ENCODE measurements around the gene GDPD5. TPM values are rescaled to one million over a fixed set of nuclear protein-coding genes. Genes with fewer than 3 reads are reported as not detected.

GDPD5 gene
- total RNA-seq, 1 experiment from 2014 or later: 12.2 TPM

- ChIA-PET CTCF (interaction anchor here (0.6 to 6.2 kb wide), 11 partner anchors 12 to 169 kb away, joined by 3 to 69 read pairs (median 21); partner anchors contain the start of gene KLHL35), POLR2A (interaction anchor here (1.6 kb wide), 1 partner anchor 53 kb away, joined by 4 read pairs; no protein-coding TSS in a partner anchor)
- no peak for ATAC-seq
- DNase-seq (ENCODE audit: low spot score): no peak
- Mint-ChIP-seq H3K9me3 (no peaks in the 10 kb centered on the region), H3K27me3 (ENCODE audit: low read depth) (peaks cover 11% of the 10 kb centered on the region), H3K4me1 (peaks cover 21% of the 10 kb centered on the region), H3K4me3 (no peak overlapping the region), H3K27ac (no peak overlapping the region), H3K36me3 (no peaks in the 10 kb centered on the region)
- TF ChIP-seq ESRRA (CRISPR knock-in tag; IDR thresholded peaks at IDR 0.05; ENCODE audit: borderline replicate concordance): no peak
- no peak for TF ChIP-seq GABPB1 (CRISPR knock-in tag; IDR thresholded peaks at IDR 0.05)
- TF ChIP-seq ETV6 (CRISPR knock-in tag; IDR thresholded peaks at IDR 0.05): no peak
- TF ChIP-seq ZNF317 (CRISPR knock-in tag; IDR thresholded peaks at IDR 0.05; ENCODE audit: borderline replicate concordance, low read depth): no peak
- TF ChIP-seq NFYB (CRISPR knock-in tag; conservative IDR thresholded peaks at IDR 0.05; ENCODE audit: low read depth): no peak
- TF ChIP-seq MYBL2 (CRISPR knock-in tag; IDR thresholded peaks at IDR 0.05): no peak
- TF ChIP-seq NR1H2 (CRISPR knock-in tag; IDR thresholded peaks at IDR 0.05): no peak
- no peak for TF ChIP-seq SMAD4 (CRISPR knock-in tag; IDR thresholded peaks at IDR 0.05)
- TF ChIP-seq IRF2 (CRISPR knock-in tag; IDR thresholded peaks at IDR 0.05; ENCODE audit: borderline replicate concordance, low read depth): no peak
- TF ChIP-seq FOXP4 (CRISPR knock-in tag; IDR thresholded peaks at IDR 0.05): no peak
- TF ChIP-seq ZNF671 (CRISPR knock-in tag; IDR thresholded peaks at IDR 0.05): no peak
- no peak for TF ChIP-seq FOXK1 (CRISPR knock-in tag; IDR thresholded peaks at IDR 0.05)
- TF ChIP-seq ZNF512 (CRISPR knock-in tag; IDR thresholded peaks at IDR 0.05; ENCODE audit: borderline replicate concordance): no peak
- TF ChIP-seq CBFB (CRISPR knock-in tag; IDR thresholded peaks at IDR 0.05; ENCODE audit: low read depth): no peak
Measured at GRCh38 chr11:75530577-75530976, 4.8 kb upstream of the GDPD5 start.

- H3K4me1 Mint-ChIP-seq: peaks cover 26% of the 10 kb centered on the region
- DNase-seq (ENCODE audit: low spot score) (no peak), ATAC-seq (no peak)
- POLR2A ChIA-PET: no interaction called here
- H3K36me3 Mint-ChIP-seq: no peaks in the 10 kb centered on the region
- CTCF ChIA-PET: interaction anchor here (0.6 to 6.2 kb wide), 8 partner anchors 11 to 314 kb away, joined by 3 to 69 read pairs (median 6); no protein-coding TSS in a partner anchor
- H3K9me3 Mint-ChIP-seq: no peaks in the 10 kb centered on the region
- no peak overlapping the region for H3K27ac Mint-ChIP-seq
- peaks cover 33% of the 10 kb centered on the region for H3K27me3 Mint-ChIP-seq (ENCODE audit: low read depth)
- peak overlapping the region; percentile 1; the same call in 1 of the 2 replicates for H3K4me3 Mint-ChIP-seq
- TF ChIP-seq CREM (CRISPR knock-in tag; IDR thresholded peaks at IDR 0.05) (no peak), ATF1 (CRISPR knock-in tag; IDR thresholded peaks at IDR 0.05) (no peak), NR1H2 (CRISPR knock-in tag; IDR thresholded peaks at IDR 0.05) (no peak), FOXJ3 (CRISPR knock-in tag; IDR thresholded peaks at IDR 0.05; ENCODE audit: borderline replicate concordance) (no peak), ZNF416 (CRISPR knock-in tag; IDR thresholded peaks at IDR 0.05) (no peak), STAT6 (CRISPR knock-in tag; conservative IDR thresholded peaks at IDR 0.05; ENCODE audit: low read depth) (no peak), RELA (CRISPR knock-in tag; IDR thresholded peaks at IDR 0.05; ENCODE audit: borderline replicate concordance) (no peak), JUN (CRISPR knock-in tag; IDR thresholded peaks at IDR 0.05) (no peak), ESRRA (CRISPR knock-in tag; IDR thresholded peaks at IDR 0.05; ENCODE audit: borderline replicate concordance) (no peak), SMAD4 (CRISPR knock-in tag; IDR thresholded peaks at IDR 0.05) (no peak), NR2C2 (CRISPR knock-in tag; IDR thresholded peaks at IDR 0.05) (no peak), JAZF1 (CRISPR knock-in tag; IDR thresholded peaks at IDR 0.05) (no peak), ATF2 (CRISPR knock-in tag; IDR thresholded peaks at IDR 0.05; ENCODE audit: borderline replicate concordance, low read depth) (no peak), ETV6 (CRISPR knock-in tag; IDR thresholded peaks at IDR 0.05) (no peak), ZNF121 (CRISPR knock-in tag; IDR thresholded peaks at IDR 0.05) (no peak), MXD4 (CRISPR knock-in tag; IDR thresholded peaks at IDR 0.05; ENCODE audit: borderline replicate concordance) (no peak), ZBTB21 (CRISPR knock-in tag; IDR thresholded peaks at IDR 0.05; ENCODE audit: borderline replicate concordance) (no peak), SMAD3 (CRISPR knock-in tag; IDR thresholded peaks at IDR 0.05; ENCODE audit: borderline replicate concordance) (no peak), KAT7 (CRISPR knock-in tag; IDR thresholded peaks at IDR 0.05; ENCODE audit: borderline replicate concordance) (no peak)
Measured at GRCh38 chr11:75527938-75528735, 2.4 kb upstream of the GDPD5 start.
